Activated B cell treated with CpG ODN at 0.5 μM for 24 hours (primary cell): ENCODE results near the gene SPATA25. TPM values are rescaled to one million over a fixed set of nuclear protein-coding genes. Genes with fewer than 3 reads are reported as not detected.

Experiments
- ATAC-seq: fragments of 200-7000 bp; cut with Tn5 transposase; one replicate; pipeline ENCODE4 v1.10.0; 2021; ENCODE audit warnings: low read depth, mild to moderate bottlenecking, moderate library complexity
- CTCF ChIA-PET: fragments of 350-600 bp; sonication (Branson Sonifier 250); formaldehyde crosslinking; loops from one replicate; lab custom pipeline; 2021; ENCODE audit warnings: antibody characterized with exemption; lab: Charles Lee
- POLR2A ChIA-PET: fragments of 350-600 bp; sonication (Branson Sonifier 250); formaldehyde crosslinking; loops from one replicate; lab custom pipeline; 2021; ENCODE audit warnings: antibody characterized with exemption; lab: Charles Lee
- DNase-seq: peaks from one replicate; pipeline ENCODE4 v3.0.0; 2022
- H3K27ac Mint-ChIP-seq: one replicate; pipeline ENCODE4 v1.8.0; 2020; ENCODE audit warnings: mixed read lengths
- H3K27me3 Mint-ChIP-seq: one replicate; pipeline ENCODE4 v1.8.0; 2021; ENCODE audit warnings: mixed read lengths
- H3K36me3 Mint-ChIP-seq: one replicate; pipeline ENCODE4 v1.8.0; 2021; ENCODE audit warnings: low read depth, mixed read lengths
- H3K4me1 Mint-ChIP-seq: one replicate; pipeline ENCODE4 v1.8.0; 2021; ENCODE audit warnings: mixed read lengths
- H3K4me3 Mint-ChIP-seq: one replicate; pipeline ENCODE4 v1.8.0; 2020; ENCODE audit warnings: mild to moderate bottlenecking, mixed read lengths
- H3K9me3 Mint-ChIP-seq: one replicate; pipeline ENCODE4 v1.8.0; 2020; ENCODE audit warnings: mixed read lengths
- intact Hi-C: fragments of 100-400 bp; cut with micrococcal nuclease; formaldehyde crosslinking; loops from one replicate; pipeline ENCODE4 v1.15.1; 2024
- total RNA-seq: library from RNA; stranded (reverse); gene quantifications from 2 replicates; pipeline ENCODE4 v1.2.3, GENCODE V29; 2022
- TF ChIP-seq, protein P1 (sequence below): fragments of 200-600 bp; IDR thresholded peaks from one replicate; pipeline ENCODE4 v1.8.0; 2022; ENCODE audit warnings: antibody characterized with exemption, mild to moderate bottlenecking

Gene SPATA25
- total RNA-seq, 1 donor from 2014 or later: 0.53 TPM

DNA sequence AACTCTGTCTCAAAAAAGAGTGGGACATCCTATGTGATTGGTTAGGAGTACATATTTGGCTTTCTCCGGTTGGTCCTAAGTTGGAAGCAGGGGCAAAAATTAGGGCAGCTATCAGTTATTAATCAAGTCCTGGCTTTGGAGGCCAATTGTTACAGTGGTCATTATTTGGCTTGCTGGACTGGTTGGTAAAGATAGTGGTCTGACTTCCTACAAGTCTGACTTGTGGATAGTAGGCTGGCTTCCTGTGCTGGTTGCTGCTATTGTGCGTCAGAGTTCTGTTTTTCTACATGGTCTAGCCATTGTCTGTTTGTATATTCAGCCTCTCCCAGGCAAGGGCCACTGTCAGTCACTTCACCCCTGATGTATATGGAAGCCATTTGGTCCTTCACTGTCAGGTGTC, 37.2 kb downstream of the SPATA25 start:
- H3K4me3 Mint-ChIP-seq: no peak overlapping the region
- no peak overlapping the region for H3K27ac Mint-ChIP-seq
- TF ChIP-seq, protein P1, sequence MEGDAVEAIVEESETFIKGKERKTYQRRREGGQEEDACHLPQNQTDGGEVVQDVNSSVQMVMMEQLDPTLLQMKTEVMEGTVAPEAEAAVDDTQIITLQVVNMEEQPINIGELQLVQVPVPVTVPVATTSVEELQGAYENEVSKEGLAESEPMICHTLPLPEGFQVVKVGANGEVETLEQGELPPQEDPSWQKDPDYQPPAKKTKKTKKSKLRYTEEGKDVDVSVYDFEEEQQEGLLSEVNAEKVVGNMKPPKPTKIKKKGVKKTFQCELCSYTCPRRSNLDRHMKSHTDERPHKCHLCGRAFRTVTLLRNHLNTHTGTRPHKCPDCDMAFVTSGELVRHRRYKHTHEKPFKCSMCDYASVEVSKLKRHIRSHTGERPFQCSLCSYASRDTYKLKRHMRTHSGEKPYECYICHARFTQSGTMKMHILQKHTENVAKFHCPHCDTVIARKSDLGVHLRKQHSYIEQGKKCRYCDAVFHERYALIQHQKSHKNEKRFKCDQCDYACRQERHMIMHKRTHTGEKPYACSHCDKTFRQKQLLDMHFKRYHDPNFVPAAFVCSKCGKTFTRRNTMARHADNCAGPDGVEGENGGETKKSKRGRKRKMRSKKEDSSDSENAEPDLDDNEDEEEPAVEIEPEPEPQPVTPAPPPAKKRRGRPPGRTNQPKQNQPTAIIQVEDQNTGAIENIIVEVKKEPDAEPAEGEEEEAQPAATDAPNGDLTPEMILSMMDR: no peak
- H3K9me3 Mint-ChIP-seq: no peaks in the 10 kb centered on the region
- intact Hi-C loops: no loop called here
- H3K27me3 Mint-ChIP-seq: no peaks in the 10 kb centered on the region
- H3K36me3 Mint-ChIP-seq: peaks cover 58% of the 10 kb centered on the region
- H3K4me1 Mint-ChIP-seq: peaks cover 12% of the 10 kb centered on the region
- ChIA-PET POLR2A (interaction anchor here (0.6 kb wide), 1 partner anchor 12 kb away, joined by 3 read pairs; no protein-coding TSS in a partner anchor), CTCF (no interaction called here)
- DNase-seq: no peak
- ATAC-seq: no peak

DNA sequence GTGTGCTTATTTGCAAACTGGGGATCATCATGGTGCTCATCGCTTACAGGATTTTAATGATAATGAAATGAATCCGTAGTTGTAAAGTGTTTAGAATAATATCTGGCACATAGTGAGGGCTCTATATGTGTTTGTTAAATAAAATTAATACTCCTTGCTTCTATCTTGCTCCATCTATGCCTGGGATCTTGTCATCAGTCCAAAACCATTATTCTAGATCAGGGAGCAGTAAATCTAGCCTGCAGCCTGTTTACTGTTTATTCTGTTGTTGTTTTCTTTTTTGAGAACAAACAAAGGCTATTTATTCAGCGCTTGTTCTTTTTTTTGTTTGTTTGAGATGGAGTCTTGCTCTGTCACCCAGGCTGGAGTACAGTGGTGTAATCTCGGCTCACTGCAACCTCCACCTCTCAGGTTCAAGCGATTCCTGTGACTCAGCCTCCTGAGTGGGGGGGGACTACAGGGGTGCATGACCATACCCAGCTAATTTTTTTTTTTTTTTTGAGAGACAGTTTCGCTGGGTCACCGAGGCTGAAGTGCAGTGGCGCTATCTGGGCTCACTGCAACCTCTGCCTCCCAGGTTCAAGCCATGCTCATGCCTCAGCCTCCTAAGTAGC, 38.3 kb downstream of the SPATA25 start:
- ChIA-PET POLR2A (interaction anchor here (1.2 kb wide), 1 partner anchor 53 kb away, joined by 3 read pairs; no protein-coding TSS in a partner anchor), CTCF (no interaction called here)
- Mint-ChIP-seq H3K4me3 (no peak overlapping the region), H3K27me3 (no peaks in the 10 kb centered on the region), H3K27ac (no peak overlapping the region), H3K9me3 (no peaks in the 10 kb centered on the region), H3K4me1 (peaks cover 4% of the 10 kb centered on the region), H3K36me3 (peaks cover 63% of the 10 kb centered on the region)
- intact Hi-C loops: no loop called here
- ATAC-seq (no peak), DNase-seq (no peak)
- TF ChIP-seq, protein P1: no peak

- intact Hi-C loops: no loop called here
Measured at GRCh38 chr20:45848421-45848820, 39.0 kb downstream of the SPATA25 start.

DNA sequence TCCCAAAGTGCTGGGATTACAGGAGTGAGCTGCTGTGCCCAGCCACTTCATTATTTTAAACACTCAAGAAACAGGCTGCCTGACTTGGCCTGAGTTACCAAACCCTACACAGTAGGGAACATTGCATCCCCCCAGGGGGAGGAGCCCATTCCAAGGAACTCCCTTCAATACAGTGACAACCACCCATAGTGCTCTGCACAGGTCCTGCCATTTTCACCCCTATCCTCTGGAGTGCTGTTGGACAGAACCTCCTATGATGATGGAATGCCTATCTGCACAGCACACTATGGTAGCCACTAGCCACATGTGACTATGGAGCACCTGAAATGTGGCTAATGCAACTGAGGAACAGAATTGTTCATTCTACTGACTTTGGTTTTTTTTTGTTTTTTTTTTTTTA, 42.0 kb downstream of the SPATA25 start:
- H3K36me3 Mint-ChIP-seq: peaks cover 60% of the 10 kb centered on the region
- ATAC-seq: no peak

More at GRCh38 chr20:45848421-45848820, 39.0 kb downstream of the SPATA25 start:
- Mint-ChIP-seq H3K9me3 (no peaks in the 10 kb centered on the region), H3K27ac (no peak overlapping the region), H3K27me3 (no peaks in the 10 kb centered on the region), H3K4me1 (peaks cover under 1% of the 10 kb centered on the region), H3K36me3 (peaks cover 64% of the 10 kb centered on the region), H3K4me3 (no peak overlapping the region)
- CTCF ChIA-PET: no interaction called here
- ATAC-seq (no peak), DNase-seq (no peak)
- POLR2A ChIA-PET: interaction anchor here (1.2 kb wide), 1 partner anchor 54 kb away, joined by 3 read pairs; no protein-coding TSS in a partner anchor
- TF ChIP-seq, protein P1: no peak

GRCh38 chr20:45843506-45843905, 43.9 kb downstream of the SPATA25 start:
- Mint-ChIP-seq H3K4me1 (peaks cover 18% of the 10 kb centered on the region), H3K27me3 (no peaks in the 10 kb centered on the region), H3K27ac (no peak overlapping the region), H3K4me3 (no peak overlapping the region), H3K36me3 (peaks cover 51% of the 10 kb centered on the region), H3K9me3 (no peaks in the 10 kb centered on the region)
- ATAC-seq (no peak), DNase-seq (no peak)
- ChIA-PET POLR2A (no interaction called here), CTCF (no interaction called here)
- intact Hi-C loops: no loop called here
- TF ChIP-seq, protein P1: no peak

More for the DNA sequence above, 42.0 kb downstream of the SPATA25 start:
- TF ChIP-seq, protein P1: no peak
- Mint-ChIP-seq H3K27ac (no peak overlapping the region), H3K9me3 (no peaks in the 10 kb centered on the region), H3K4me1 (peaks cover 18% of the 10 kb centered on the region), H3K27me3 (no peaks in the 10 kb centered on the region), H3K4me3 (no peak overlapping the region)
- ChIA-PET CTCF (no interaction called here), POLR2A (interaction anchor here (0.8 kb wide), 1 partner anchor 10 kb away, joined by 3 read pairs; no protein-coding TSS in a partner anchor)
- DNase-seq: no peak
- intact Hi-C loops: no loop called here
